Measurements from ENCODE around the gene ATAD3B. TPM values are rescaled to one million over a fixed set of nuclear protein-coding genes. Genes with fewer than 3 reads are reported as not detected.

The ATAD3B gene
- total and polyA plus RNA-seq, 2 donors from 2014 or later, result 13.3 to 28.8 TPM

GRCh38 chr1:1460540-1461130, 10.9 kb upstream of the ATAD3B start:
- Histone ChIP-seq H3K4me3 (ENCODE audit: low read length in 3 of 3) (no peak overlapping the region), H3K4me1 (ENCODE audit: control insufficient read depth in 2 of 3, insufficient read depth in 2 of 3, low read depth in 1 of 3, low read length in 3 of 3) (peaks cover 0 to 7% (median 0%) of the 10 kb centered on the region in 3 donors), H3K36me3 (ENCODE audit: control insufficient read depth in 2 of 3, insufficient read depth in 3 of 3, low read length in 3 of 3) (no peaks in the 10 kb centered on the region), H3K27me3 (ENCODE audit: control insufficient read depth, insufficient read depth, low read length) (no peaks in the 10 kb centered on the region), H3K9ac (ENCODE audit: low read length in 3 of 3) (no peak overlapping the region), H3K9me3 (ENCODE audit: control insufficient read depth in 2 of 3, insufficient read depth in 1 of 3, low read length in 3 of 3) (no peaks in the 10 kb centered on the region), H3K27ac (ENCODE audit: low read depth in 2 of 2, low read length in 2 of 2) (no peak overlapping the region)
- FAIRE-seq (no peak), DNase-seq (no peak)
- TF ChIP-seq CTCF (IDR thresholded peaks at IDR 0.05; ENCODE audit: borderline replicate concordance, extremely low read depth, insufficient read depth), result no peak
- intact Hi-C loops (cut with DNase I), result no loop called here

- H3K27ac ChIP-seq (ENCODE audit: low read depth in 2 of 2, low read length in 2 of 2), result peak overlapping the region in 1 of 2 donors; percentile 54
- intact Hi-C loops (cut with DNase I), result no loop called here
- no peaks in the 10 kb centered on the region for H3K27me3 ChIP-seq (ENCODE audit: control insufficient read depth, insufficient read depth, low read length)
- FAIRE-seq, result no peak
- peak overlapping the region in 2 of 3 donors; percentile 33 to 55 for H3K4me3 ChIP-seq (ENCODE audit: low read length in 3 of 3)
- no peak for TF ChIP-seq CTCF (IDR thresholded peaks at IDR 0.05; ENCODE audit: borderline replicate concordance, extremely low read depth, insufficient read depth)
- H3K36me3 ChIP-seq (ENCODE audit: control insufficient read depth in 2 of 3, insufficient read depth in 3 of 3, low read length in 3 of 3), result no peaks in the 10 kb centered on the region
- no peak overlapping the region for H3K9ac ChIP-seq (ENCODE audit: low read length in 3 of 3)
- peaks cover 0 to 7% (median 0%) of the 10 kb centered on the region in 3 donors for H3K4me1 ChIP-seq (ENCODE audit: control insufficient read depth in 2 of 3, insufficient read depth in 2 of 3, low read depth in 1 of 3, low read length in 3 of 3)
- no peaks in the 10 kb centered on the region for H3K9me3 ChIP-seq (ENCODE audit: control insufficient read depth in 2 of 3, insufficient read depth in 1 of 3, low read length in 3 of 3)
- DNase-seq, result no peak
Observed at GRCh38 chr1:1461721-1462317, 9.7 kb upstream of the ATAD3B start.

- Histone ChIP-seq H3K9me3 (ENCODE audit: control insufficient read depth in 2 of 3, insufficient read depth in 1 of 3, low read length in 3 of 3) (no peaks in the 10 kb centered on the region), H3K9ac (ENCODE audit: low read length in 3 of 3) (peak overlapping the region in 2 of 3 donors; percentile 4 to 37), H3K27me3 (ENCODE audit: control insufficient read depth, insufficient read depth, low read length) (no peaks in the 10 kb centered on the region), H3K4me3 (ENCODE audit: low read length in 3 of 3) (peak overlapping the region in 2 of 3 donors; percentile 33 to 55), H3K27ac (ENCODE audit: low read depth in 2 of 2, low read length in 2 of 2) (peak overlapping the region in 1 of 2 donors; percentile 54), H3K4me1 (ENCODE audit: control insufficient read depth in 2 of 3, insufficient read depth in 2 of 3, low read depth in 1 of 3, low read length in 3 of 3) (peaks cover 0 to 7% (median 0%) of the 10 kb centered on the region in 3 donors), H3K36me3 (ENCODE audit: control insufficient read depth in 2 of 3, insufficient read depth in 3 of 3, low read length in 3 of 3) (no peaks in the 10 kb centered on the region)
- intact Hi-C loops (cut with DNase I), result no loop called here
- TF ChIP-seq CTCF (IDR thresholded peaks at IDR 0.05; ENCODE audit: borderline replicate concordance, extremely low read depth, insufficient read depth), result no peak
- DNase-seq (peak; percentile 47 to 93 (median 58)), FAIRE-seq (no peak)
Observed at GRCh38 chr1:1462318-1462966, 9.1 kb upstream of the ATAD3B start.
